ENCODE data around the gene MAP3K9. TPM values are rescaled to one million over a fixed set of nuclear protein-coding genes. Genes with fewer than 3 reads are reported as not detected.

The MAP3K9 gene
- total RNA-seq, 2 experiments from 2014 or later = 5.6 to 6.9 TPM

DNA sequence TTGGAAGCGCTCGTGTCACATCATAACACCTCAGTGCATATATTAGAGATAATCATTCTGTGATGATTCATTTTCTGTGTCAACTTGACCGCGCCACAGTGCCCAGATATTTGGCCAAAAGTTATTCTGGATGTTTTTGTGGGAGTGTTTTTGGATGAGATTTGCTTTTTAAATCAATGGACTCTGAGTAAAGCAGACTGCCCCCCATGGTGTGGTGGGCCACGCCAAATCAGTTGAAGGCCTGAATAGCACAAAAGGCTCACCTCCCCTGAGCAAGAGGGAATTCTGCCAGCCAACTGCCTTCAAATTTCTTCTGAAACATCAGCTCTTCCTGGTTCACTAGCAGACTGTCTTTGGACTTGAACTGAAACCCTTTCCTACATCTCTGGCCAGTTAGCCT, 24.6 kb upstream of the MAP3K9 start:
- Mint-ChIP-seq H3K9me3 (peaks cover 6% of the 10 kb centered on the region), H3K4me3 (no peak overlapping the region), H3K4me1 (ENCODE audit: low read depth) (no peaks in the 10 kb centered on the region), H3K27me3 (ENCODE audit: low read depth) (no peaks in the 10 kb centered on the region), H3K36me3 (ENCODE audit: low read depth) (peaks cover 2% of the 10 kb centered on the region), H3K27ac (no peak overlapping the region)
- no peak for DNase-seq
- intact Hi-C loops (cut with micrococcal nuclease) = no loop called here
- CTCF ChIA-PET = interaction anchor here (0.7 kb wide), 1 partner anchor 460 kb away, joined by 3 read pairs; no protein-coding TSS in a partner anchor

DNA sequence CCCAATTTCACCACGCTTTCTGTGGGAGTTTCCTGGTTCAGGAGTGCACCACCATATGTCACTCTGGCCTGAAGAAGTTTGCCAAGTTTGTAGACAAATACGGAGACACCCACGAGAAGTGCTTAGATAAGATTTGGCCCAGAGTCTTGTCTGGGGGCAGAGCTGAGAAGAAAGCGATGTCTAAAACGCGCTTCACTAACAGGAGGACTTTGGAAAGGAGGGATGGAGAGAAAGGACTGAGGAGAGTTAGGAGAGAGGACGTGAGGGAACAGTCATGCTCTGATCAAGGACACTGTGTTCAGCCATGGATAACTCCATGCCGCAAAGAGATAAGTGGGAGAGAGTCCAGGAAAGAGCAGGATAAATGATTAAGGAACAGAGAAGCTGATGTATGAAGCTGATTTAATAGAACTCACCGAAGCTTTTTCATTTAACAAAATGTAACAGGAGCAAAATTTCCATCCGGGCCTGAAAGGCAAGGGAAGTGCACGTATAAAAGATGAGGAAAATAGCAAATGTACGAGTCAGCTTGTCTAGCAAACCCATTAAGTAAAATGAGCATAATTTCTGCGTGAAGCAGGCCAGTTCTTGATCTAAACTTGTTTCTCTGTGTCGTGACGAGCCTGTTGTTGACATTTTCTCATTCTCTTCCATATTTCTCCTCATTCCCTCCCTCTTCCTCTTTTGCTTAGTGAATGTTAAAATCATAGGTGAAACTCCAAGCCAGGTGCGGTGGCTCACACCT, 23.4 kb upstream of the MAP3K9 start:
- no peak for DNase-seq
- no peaks in the 10 kb centered on the region for H3K27me3 Mint-ChIP-seq (ENCODE audit: low read depth)
- CTCF ChIA-PET = interaction anchor here (1.0 kb wide), 1 partner anchor 15 kb away, joined by 3 read pairs; no protein-coding TSS in a partner anchor
- H3K9me3 Mint-ChIP-seq = peaks cover 6% of the 10 kb centered on the region
- H3K4me1 Mint-ChIP-seq (ENCODE audit: low read depth) = no peaks in the 10 kb centered on the region
- H3K27ac Mint-ChIP-seq = no peak overlapping the region
- intact Hi-C loops (cut with micrococcal nuclease) = no loop called here
- no peak overlapping the region for H3K4me3 Mint-ChIP-seq
- H3K36me3 Mint-ChIP-seq (ENCODE audit: low read depth) = peaks cover 2% of the 10 kb centered on the region

GRCh38 chr14:70830998-70831781, 21.9 kb upstream of the MAP3K9 start:
- intact Hi-C loops (cut with micrococcal nuclease) = no loop called here
- no peak overlapping the region for H3K27ac Mint-ChIP-seq
- H3K9me3 Mint-ChIP-seq = peaks cover 6% of the 10 kb centered on the region
- H3K4me1 Mint-ChIP-seq (ENCODE audit: low read depth) = no peaks in the 10 kb centered on the region
- CTCF ChIA-PET = interaction anchor here (1.1 to 2.6 kb wide), 3 partner anchors 13 to 76 kb away, joined by 3 to 18 read pairs (median 3); partner anchors contain the start of gene PCNX1
- no peak overlapping the region for H3K4me3 Mint-ChIP-seq
- H3K36me3 Mint-ChIP-seq (ENCODE audit: low read depth) = peaks cover 2% of the 10 kb centered on the region
- DNase-seq = no peak
- no peaks in the 10 kb centered on the region for H3K27me3 Mint-ChIP-seq (ENCODE audit: low read depth)

DNA sequence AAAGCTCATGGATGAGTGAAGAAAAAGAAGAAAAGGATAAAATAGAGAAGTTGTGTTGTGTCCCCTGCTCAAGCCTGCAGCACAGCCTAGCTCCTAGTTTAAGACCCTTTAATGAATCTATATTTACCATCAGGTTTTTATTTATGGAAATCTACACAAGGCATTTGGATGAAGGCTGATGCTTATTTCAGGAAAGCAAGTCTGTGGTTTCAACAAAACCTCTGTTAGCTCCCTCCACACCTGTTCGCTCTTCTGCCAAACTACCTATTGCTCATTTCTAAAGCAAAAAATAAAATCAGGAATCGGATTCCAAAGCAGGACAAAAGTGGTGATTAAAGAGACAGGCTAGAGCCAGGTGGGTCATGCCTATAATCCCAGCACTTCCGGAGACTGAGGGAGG, 18.9 kb upstream of the MAP3K9 start:
- no peak overlapping the region for H3K27ac Mint-ChIP-seq
- H3K27me3 Mint-ChIP-seq (ENCODE audit: low read depth) = peaks cover 5% of the 10 kb centered on the region
- H3K36me3 Mint-ChIP-seq (ENCODE audit: low read depth) = no peaks in the 10 kb centered on the region
- H3K9me3 Mint-ChIP-seq = no peaks in the 10 kb centered on the region
- intact Hi-C loops (cut with micrococcal nuclease) = no loop called here
- H3K4me3 Mint-ChIP-seq = no peak overlapping the region
- no peaks in the 10 kb centered on the region for H3K4me1 Mint-ChIP-seq (ENCODE audit: low read depth)
- no peak for DNase-seq
- CTCF ChIA-PET = interaction anchor here (0.7 to 3.1 kb wide), 3 partner anchors 11 to 127 kb away, joined by 4 to 19 read pairs (median 7); no protein-coding TSS in a partner anchor

DNA sequence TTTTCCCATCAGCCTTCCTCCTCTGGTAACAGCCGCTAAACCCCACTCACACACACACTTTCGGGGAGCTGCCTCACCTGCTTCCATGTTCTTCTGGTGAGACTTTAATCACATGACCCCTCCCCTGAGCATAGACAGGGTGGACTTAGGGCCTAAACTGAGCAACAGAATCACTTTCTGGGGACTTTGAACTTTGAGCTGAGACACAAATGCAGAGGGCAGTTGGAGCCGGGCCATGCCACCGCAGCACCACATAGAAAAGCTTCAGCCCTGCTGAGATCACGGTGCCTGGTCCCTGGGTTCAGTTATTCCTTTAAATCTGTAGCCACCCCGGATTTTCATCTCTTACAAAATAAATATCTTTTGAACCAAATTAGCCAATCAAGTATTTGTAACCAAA, 18.4 kb upstream of the MAP3K9 start:
- DNase-seq = no peak
- intact Hi-C loops (cut with micrococcal nuclease) = no loop called here
- Mint-ChIP-seq H3K36me3 (ENCODE audit: low read depth) (no peaks in the 10 kb centered on the region), H3K27ac (no peak overlapping the region), H3K4me3 (no peak overlapping the region), H3K4me1 (ENCODE audit: low read depth) (peaks cover 3% of the 10 kb centered on the region), H3K27me3 (ENCODE audit: low read depth) (peaks cover 8% of the 10 kb centered on the region), H3K9me3 (no peaks in the 10 kb centered on the region)
- CTCF ChIA-PET = interaction anchor here (1.2 to 3.1 kb wide), 2 partner anchors 11 to 128 kb away, joined by 7 to 19 read pairs; no protein-coding TSS in a partner anchor

- H3K27ac Mint-ChIP-seq = no peak overlapping the region
- no peaks in the 10 kb centered on the region for H3K36me3 Mint-ChIP-seq (ENCODE audit: low read depth)
- H3K4me3 Mint-ChIP-seq = no peak overlapping the region
- DNase-seq = no peak
- intact Hi-C loops (cut with micrococcal nuclease) = no loop called here
- no peaks in the 10 kb centered on the region for H3K9me3 Mint-ChIP-seq
- peaks cover 5% of the 10 kb centered on the region for H3K4me1 Mint-ChIP-seq (ENCODE audit: low read depth)
- CTCF ChIA-PET = interaction anchor here (3.1 kb wide), 1 partner anchor 10 kb away, joined by 19 read pairs; no protein-coding TSS in a partner anchor
- peaks cover 8% of the 10 kb centered on the region for H3K27me3 Mint-ChIP-seq (ENCODE audit: low read depth)
Observed at GRCh38 chr14:70827347-70827746, 18.0 kb upstream of the MAP3K9 start.

- intact Hi-C loops (cut with micrococcal nuclease) = no loop called here
- peaks cover 24% of the 10 kb centered on the region for H3K27me3 Mint-ChIP-seq (ENCODE audit: low read depth)
- CTCF ChIA-PET = interaction anchor here (1.1 to 1.4 kb wide), 2 partner anchors 62 to 156 kb away, joined by 5 to 6 read pairs; no protein-coding TSS in a partner anchor
- no peaks in the 10 kb centered on the region for H3K36me3 Mint-ChIP-seq (ENCODE audit: low read depth)
- H3K27ac Mint-ChIP-seq = no peak overlapping the region
- peak overlapping the region; percentile 79 for H3K4me3 Mint-ChIP-seq
- DNase-seq = no peak
- H3K4me1 Mint-ChIP-seq (ENCODE audit: low read depth) = peaks cover 14% of the 10 kb centered on the region
- no peaks in the 10 kb centered on the region for H3K9me3 Mint-ChIP-seq
Observed at GRCh38 chr14:70823281-70823680, 14.0 kb upstream of the MAP3K9 start.

GRCh38 chr14:70822530-70823185, 13.3 kb upstream of the MAP3K9 start:
- Mint-ChIP-seq H3K4me1 (ENCODE audit: low read depth) (peaks cover 20% of the 10 kb centered on the region), H3K36me3 (ENCODE audit: low read depth) (no peaks in the 10 kb centered on the region), H3K27me3 (ENCODE audit: low read depth) (peaks cover 24% of the 10 kb centered on the region), H3K27ac (peak overlapping the region; percentile 53), H3K4me3 (peak overlapping the region; percentile 79), H3K9me3 (no peaks in the 10 kb centered on the region)
- peak; percentile 37 for DNase-seq
- CTCF ChIA-PET = interaction anchor here (1.4 to 2.4 kb wide), 2 partner anchors 63 to 149 kb away, joined by 5 to 10 read pairs; no protein-coding TSS in a partner anchor
- intact Hi-C loops (cut with micrococcal nuclease) = loop anchor here (1.0 kb wide), 2 partner anchors 85 to 150 kb away; partner anchors contain the start of gene PCNX1

- peak; percentile 82 for DNase-seq
- CTCF ChIA-PET = interaction anchor here (0.7 to 2.4 kb wide), 6 partner anchors 81 to 154 kb away, joined by 3 to 10 read pairs (median 4); partner anchors contain the start of gene PCNX1
- H3K4me3 Mint-ChIP-seq = peak overlapping the region; percentile 79
- no peaks in the 10 kb centered on the region for H3K36me3 Mint-ChIP-seq (ENCODE audit: low read depth)
- intact Hi-C loops (cut with micrococcal nuclease) = loop anchor here (1.0 kb wide), 2 partner anchors 85 to 150 kb away; partner anchors contain the start of gene PCNX1
- H3K4me1 Mint-ChIP-seq (ENCODE audit: low read depth) = peaks cover 20% of the 10 kb centered on the region
- no peaks in the 10 kb centered on the region for H3K9me3 Mint-ChIP-seq
- peaks cover 24% of the 10 kb centered on the region for H3K27me3 Mint-ChIP-seq (ENCODE audit: low read depth)
- peak overlapping the region; percentile 53 for H3K27ac Mint-ChIP-seq
Observed at GRCh38 chr14:70821584-70822529, 12.5 kb upstream of the MAP3K9 start.

- CTCF ChIA-PET = interaction anchor here (1.0 to 4.3 kb wide), 16 partner anchors 8 to 248 kb away, joined by 3 to 54 read pairs (median 8); partner anchors contain the start of gene MAP3K9
- no peak overlapping the region for H3K27ac Mint-ChIP-seq
- H3K4me1 Mint-ChIP-seq (ENCODE audit: low read depth) = peaks cover 15% of the 10 kb centered on the region
- peaks cover 16% of the 10 kb centered on the region for H3K27me3 Mint-ChIP-seq (ENCODE audit: low read depth)
- no peaks in the 10 kb centered on the region for H3K36me3 Mint-ChIP-seq (ENCODE audit: low read depth)
- no peak overlapping the region for H3K4me3 Mint-ChIP-seq
- DNase-seq = no peak
- no peaks in the 10 kb centered on the region for H3K9me3 Mint-ChIP-seq
- intact Hi-C loops (cut with micrococcal nuclease) = loop anchor here (2.0 to 10.0 kb wide), 4 partner anchors 70 to 508 kb away; partner anchors contain the start of genes PCNX1, SIPA1L1 and SYNJ2BP
Observed at GRCh38 chr14:70816525-70816924, 7.2 kb upstream of the MAP3K9 start.

DNA sequence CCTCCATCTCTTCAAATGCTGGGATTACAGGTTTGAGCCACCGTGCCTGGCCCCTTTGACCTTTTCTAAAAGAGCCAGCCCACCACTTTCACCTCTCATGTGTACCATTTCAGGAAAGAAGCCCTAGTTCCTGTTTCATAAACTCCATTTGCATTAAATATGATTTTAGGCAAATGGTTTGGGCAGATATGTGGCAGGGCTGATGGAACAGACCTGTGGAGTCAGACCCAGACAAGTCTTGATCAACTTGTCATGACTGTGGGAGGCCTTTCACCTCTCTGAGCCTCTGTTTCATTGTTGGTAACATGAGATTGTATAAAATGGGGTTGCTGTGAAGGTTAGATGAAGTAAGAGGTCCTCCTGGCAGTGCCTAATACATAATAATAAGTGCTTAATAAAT, 5.2 kb upstream of the MAP3K9 start:
- Mint-ChIP-seq H3K4me3 (no peak overlapping the region), H3K9me3 (no peaks in the 10 kb centered on the region), H3K27ac (no peak overlapping the region), H3K27me3 (ENCODE audit: low read depth) (peaks cover 5% of the 10 kb centered on the region), H3K36me3 (ENCODE audit: low read depth) (no peaks in the 10 kb centered on the region), H3K4me1 (ENCODE audit: low read depth) (peaks cover 13% of the 10 kb centered on the region)
- intact Hi-C loops (cut with micrococcal nuclease) = loop anchor here (10.0 kb wide), 2 partner anchors 400 to 510 kb away; partner anchors contain the start of genes SIPA1L1 and SYNJ2BP
- CTCF ChIA-PET = no interaction called here
- no peak for DNase-seq

Data from activated naive CD4-positive, alpha-beta T cell treated with anti-CD3 and anti-CD28 coated beads for 36 hours (primary cell).